ENCODE data around the gene CA9. TPM values are rescaled to one million over a fixed set of nuclear protein-coding genes. Genes with fewer than 3 reads are reported as not detected.

CA9 gene
- total and polyA plus RNA-seq, 9 of the 15 experiments (the other 6 are each of a cell fraction or from before 2014, with no cell fraction given), result 0.15 to 10.6 (median 0.60) TPM; not detected in 4

GRCh38 chr9:35646533-35647265 is 27.0 kb upstream of the CA9 start (continued):
- peak in 2 of 3 experiments; percentile 5 to 22 for TF ChIP-seq YY1 (IDR thresholded peaks at IDR 0.05; ENCODE audit: borderline replicate concordance in 1 of 3, control insufficient read depth in 1 of 3, extremely low read depth in 1 of 3, insufficient read depth in 3 of 3, insufficient read length in 1 of 3, insufficient replicate concordance in 2 of 3, low read depth in 1 of 3, low read length in 2 of 3)
- TF ChIP-seq CBFA2T3 (IDR thresholded peaks at IDR 0.05), result no peak
- TF ChIP-seq RAD21 (CRISPR knock-in tag; conservative IDR thresholded peaks at IDR 0.05 in 1 of 2, IDR thresholded peaks at IDR 0.05 in 1 of 2), result peak; percentile 57 to 77
- no peak for TF ChIP-seq ZNF280A (IDR thresholded peaks at IDR 0.05; ENCODE audit: low read depth, partially characterized antibody)
- peak; percentile 31 for TF ChIP-seq TAF1 (IDR thresholded peaks at IDR 0.05; ENCODE audit: control insufficient read depth, extremely low read depth, insufficient read depth, low read length, severe bottlenecking)
- peak; percentile 50 for TF ChIP-seq SMC3 (conservative IDR thresholded peaks at IDR 0.05; ENCODE audit: insufficient read depth, low read depth, low read length)
- peak; percentile 87 for TF ChIP-seq RBFOX2 (IDR thresholded peaks at IDR 0.05; ENCODE audit: low read depth, low read length)
- no peak for TF ChIP-seq ZBTB17 (CRISPR knock-in tag; IDR thresholded peaks at IDR 0.05)
- no peak for TF ChIP-seq DDX20 (tag; IDR thresholded peaks at IDR 0.05; ENCODE audit: low read depth)
- TF ChIP-seq POLR2G (IDR thresholded peaks at IDR 0.05; ENCODE audit: low read depth, low read length), result peak; percentile 86
- TF ChIP-seq KDM5B (IDR thresholded peaks at IDR 0.05; ENCODE audit: insufficient replicate concordance, low read depth, low read length), result peak; percentile 66
- peak; percentile 37 for TF ChIP-seq HNRNPLL (IDR thresholded peaks at IDR 0.05; ENCODE audit: low read depth, low read length, poor library complexity, severe bottlenecking)
- TF ChIP-seq ZNF12 (CRISPR knock-in tag; IDR thresholded peaks at IDR 0.05), result no peak
- no peak for TF ChIP-seq TCF7 (IDR thresholded peaks at IDR 0.05; ENCODE audit: borderline replicate concordance)
- peak; percentile 88 for TF ChIP-seq EGR1 (conservative IDR thresholded peaks at IDR 0.05)
- no peak for TF ChIP-seq CBX1 (IDR thresholded peaks at IDR 0.05; ENCODE audit: low read depth)
- TF ChIP-seq, protein P1, sequence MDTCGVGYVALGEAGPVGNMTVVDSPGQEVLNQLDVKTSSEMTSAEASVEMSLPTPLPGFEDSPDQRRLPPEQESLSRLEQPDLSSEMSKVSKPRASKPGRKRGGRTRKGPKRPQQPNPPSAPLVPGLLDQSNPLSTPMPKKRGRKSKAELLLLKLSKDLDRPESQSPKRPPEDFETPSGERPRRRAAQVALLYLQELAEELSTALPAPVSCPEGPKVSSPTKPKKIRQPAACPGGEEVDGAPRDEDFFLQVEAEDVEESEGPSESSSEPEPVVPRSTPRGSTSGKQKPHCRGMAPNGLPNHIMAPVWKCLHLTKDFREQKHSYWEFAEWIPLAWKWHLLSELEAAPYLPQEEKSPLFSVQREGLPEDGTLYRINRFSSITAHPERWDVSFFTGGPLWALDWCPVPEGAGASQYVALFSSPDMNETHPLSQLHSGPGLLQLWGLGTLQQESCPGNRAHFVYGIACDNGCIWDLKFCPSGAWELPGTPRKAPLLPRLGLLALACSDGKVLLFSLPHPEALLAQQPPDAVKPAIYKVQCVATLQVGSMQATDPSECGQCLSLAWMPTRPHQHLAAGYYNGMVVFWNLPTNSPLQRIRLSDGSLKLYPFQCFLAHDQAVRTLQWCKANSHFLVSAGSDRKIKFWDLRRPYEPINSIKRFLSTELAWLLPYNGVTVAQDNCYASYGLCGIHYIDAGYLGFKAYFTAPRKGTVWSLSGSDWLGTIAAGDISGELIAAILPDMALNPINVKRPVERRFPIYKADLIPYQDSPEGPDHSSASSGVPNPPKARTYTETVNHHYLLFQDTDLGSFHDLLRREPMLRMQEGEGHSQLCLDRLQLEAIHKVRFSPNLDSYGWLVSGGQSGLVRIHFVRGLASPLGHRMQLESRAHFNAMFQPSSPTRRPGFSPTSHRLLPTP (IDR thresholded peaks at IDR 0.05; ENCODE audit: borderline replicate concordance, extremely low read depth, insufficient read length), result no peak
- no peak for TF ChIP-seq NKRF (IDR thresholded peaks at IDR 0.05; ENCODE audit: borderline replicate concordance)
- TF ChIP-seq MECOM (CRISPR knock-in tag; IDR thresholded peaks at IDR 0.05), result no peak

Measured in K562 (cell line).